Psoas muscle (tissue), 8 donors: Measurements from ENCODE around the gene UQCC5. TPM values are rescaled to one million over a fixed set of nuclear protein-coding genes. Genes with fewer than 3 reads are reported as not detected.

Experiments
- ATAC-seq, 4 donors: fragments of 200-7000 bp; cut with Tn5 transposase; one replicate each; pipeline ENCODE4 v1.9.1; 2020; ENCODE audit warnings: moderate library complexity in 3 of 4, mild to moderate bottlenecking in 2 of 4
- DNase-seq, 2 donors: peaks; one replicate each; pipeline ENCODE4 v3.0.0-alpha.2; 2020
- H3K27ac ChIP-seq: fragments of 200-600 bp; one replicate; pipeline ENCODE4 v1.8.0; 2022
- H3K27me3 ChIP-seq, 3 donors: fragments of 200-600 bp in 1 of 3; one replicate each; pipeline versions ENCODE4 v1.6.1 to v1.8.0; 2013 to 2022; ENCODE audit warnings: low read length in 2 of 3, mild to moderate bottlenecking in 2 of 3, moderate library complexity in 1 of 3; ENCODE audit not compliant: insufficient read depth in 3 of 3
- H3K36me3 ChIP-seq, 2 donors: fragments of 200-600 bp in 1 of 2; one replicate each; pipeline versions ENCODE4 v1.6.1 to v1.8.0; 2013 to 2022; ENCODE audit warnings: low read depth in 1 of 2, mild to moderate bottlenecking in 1 of 2, moderate library complexity in 1 of 2; ENCODE audit not compliant: insufficient read depth in 1 of 2
- H3K4me1 ChIP-seq: fragments of 200-600 bp; one replicate; pipeline ENCODE4 v1.8.0; 2022
- H3K4me3 ChIP-seq: fragments of 200-600 bp; one replicate; pipeline ENCODE4 v1.8.0; 2022; ENCODE audit warnings: mild to moderate bottlenecking
- H3K9me3 ChIP-seq: fragments of 200-600 bp; one replicate; pipeline ENCODE4 v1.8.0; 2022
- WGBS, 3 donors: extraction: QIAGEN DNeasy Blood & Tissue Kit; methylation state at CpG; one replicate each; pipeline versions ENCODE4 v1.1.6 to v1.1.7; 2013; 5-methylcytosine and 5-hydroxymethylcytosine counted together
- intact Hi-C, 2 donors: fragments of 100-400 bp; cut with DNase I; formaldehyde crosslinking; loops; one replicate each; pipeline versions ENCODE4 v1.11.0 to v1.14.2; 2022
- polyA plus RNA-seq, 3 donors: library from polyadenylated mRNA; stranded (reverse); fragments of 200-250 nt; gene quantifications; one replicate each; pipeline ENCODE4 v1.2.3, GENCODE V29; 2013
- total RNA-seq, 4 donors: library from RNA; stranded (reverse); fragmentation: NEBNext Ultra II Directional in 2 of 4; extraction: Animal tissue kit (Norgen Biotek cat#: 25700) in 2 of 4; gene quantifications; one replicate each; pipeline versions ENCODE4 v1.2.1 to v1.2.4, GENCODE V29; 2021 to 2023
- TF ChIP-seq, protein P1 (sequence below): fragments of 200-600 bp; IDR thresholded peaks from one replicate; pipeline ENCODE4 v1.8.0; 2022; ENCODE audit warnings: antibody characterized with exemption
- donor health status: healthy with polysubstance abuse.
- donor health status: DM: no; HTN: no; CAD: no; lungs with moderate emphysema.
- donor health status: Bipolar disorder and iron deficiency.
- donor health status: healthy.
- donor health status: DM: yes; HTN: yes; CAD: no.
- donor health status: DM: no; HTN: no; CAD: no.
- donor health status: DM: no; HTN: no; CAD: no.
- donor health status: DM: yes; HTN: yes; CAD: no.

Gene UQCC5
- total and polyA plus RNA-seq, 7 donors: 29.5 to 95.4 (median 32.7) TPM

DNA sequence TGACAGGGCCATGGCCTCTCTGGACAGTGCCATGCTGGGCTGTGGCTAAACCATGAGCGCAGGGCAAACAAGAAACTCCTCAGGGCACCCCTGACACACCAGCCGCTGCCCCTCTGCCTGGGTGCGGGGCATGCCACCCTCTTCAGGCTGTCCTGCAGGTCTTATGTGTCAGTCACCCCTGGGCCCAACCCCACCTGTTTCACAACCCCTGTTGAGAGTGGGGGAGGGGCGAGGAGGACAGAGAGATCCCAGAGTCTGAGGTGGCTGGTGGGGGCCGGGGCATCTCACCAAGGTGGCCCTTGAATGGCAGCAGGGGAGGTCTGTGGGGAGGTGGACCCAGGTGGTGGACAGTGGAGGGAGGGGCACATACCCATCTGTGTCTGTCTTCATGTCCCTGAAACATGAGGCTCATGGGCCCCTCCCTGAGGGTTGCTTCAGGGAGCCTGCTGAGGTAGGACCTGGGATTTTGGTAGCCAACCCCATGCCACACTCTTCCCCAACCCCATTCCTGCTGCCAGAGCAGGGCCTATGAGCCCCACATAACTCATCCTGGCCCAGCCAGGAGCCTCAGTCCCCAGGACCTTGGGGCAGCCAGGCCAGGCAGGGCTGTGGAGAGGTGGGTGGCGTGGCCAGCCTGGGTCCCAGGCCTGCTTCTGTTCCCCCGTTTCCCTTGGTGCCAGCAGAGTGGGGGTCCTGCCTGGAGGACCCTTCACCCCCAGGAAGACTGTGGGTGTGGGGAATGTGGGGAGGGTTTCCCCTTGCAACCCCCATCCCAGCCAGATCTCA is 43.0 kb upstream of the UQCC5 start:
- peak in 3 of 4 donors; percentile 12 to 61 (median 53) for ATAC-seq
- H3K9me3 ChIP-seq: no peaks in the 10 kb centered on the region
- intact Hi-C loops: no loop called here
- no peak overlapping the region for H3K4me3 ChIP-seq
- no peaks in the 10 kb centered on the region for H3K27me3 ChIP-seq
- peaks cover 0 to 50% of the 10 kb centered on the region in 2 donors for H3K36me3 ChIP-seq
- WGBS, 3 donors: 89 to 96% (median 93%) methylated on average over 7 of the region's 7 CpGs
- TF ChIP-seq, protein P1, sequence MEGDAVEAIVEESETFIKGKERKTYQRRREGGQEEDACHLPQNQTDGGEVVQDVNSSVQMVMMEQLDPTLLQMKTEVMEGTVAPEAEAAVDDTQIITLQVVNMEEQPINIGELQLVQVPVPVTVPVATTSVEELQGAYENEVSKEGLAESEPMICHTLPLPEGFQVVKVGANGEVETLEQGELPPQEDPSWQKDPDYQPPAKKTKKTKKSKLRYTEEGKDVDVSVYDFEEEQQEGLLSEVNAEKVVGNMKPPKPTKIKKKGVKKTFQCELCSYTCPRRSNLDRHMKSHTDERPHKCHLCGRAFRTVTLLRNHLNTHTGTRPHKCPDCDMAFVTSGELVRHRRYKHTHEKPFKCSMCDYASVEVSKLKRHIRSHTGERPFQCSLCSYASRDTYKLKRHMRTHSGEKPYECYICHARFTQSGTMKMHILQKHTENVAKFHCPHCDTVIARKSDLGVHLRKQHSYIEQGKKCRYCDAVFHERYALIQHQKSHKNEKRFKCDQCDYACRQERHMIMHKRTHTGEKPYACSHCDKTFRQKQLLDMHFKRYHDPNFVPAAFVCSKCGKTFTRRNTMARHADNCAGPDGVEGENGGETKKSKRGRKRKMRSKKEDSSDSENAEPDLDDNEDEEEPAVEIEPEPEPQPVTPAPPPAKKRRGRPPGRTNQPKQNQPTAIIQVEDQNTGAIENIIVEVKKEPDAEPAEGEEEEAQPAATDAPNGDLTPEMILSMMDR: no peak
- H3K27ac ChIP-seq: no peak overlapping the region
- DNase-seq: peak in 1 of 2 donors; percentile 73
- H3K4me1 ChIP-seq: peaks cover 14% of the 10 kb centered on the region

DNA sequence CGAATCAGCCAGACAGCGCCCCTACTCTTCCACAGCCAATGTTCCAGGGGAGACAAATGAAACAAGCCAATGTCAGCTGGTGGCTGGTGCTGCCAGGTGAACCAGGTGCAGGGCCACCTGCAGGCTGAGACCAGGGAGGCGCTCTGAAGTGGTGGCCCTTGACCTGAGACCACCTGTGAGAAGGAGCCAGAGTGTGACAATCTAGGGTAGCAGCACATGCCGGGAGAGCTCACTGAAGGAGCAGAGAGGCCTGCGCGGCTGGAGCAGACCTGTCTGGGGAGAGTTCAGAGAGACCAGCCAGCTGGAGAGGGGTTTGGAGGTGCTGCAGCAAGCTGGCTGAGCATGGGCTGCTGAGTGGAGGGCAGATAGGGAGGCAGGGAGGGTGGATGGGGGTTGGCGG is 42.0 kb upstream of the UQCC5 start:
- Histone ChIP-seq H3K36me3 (peaks cover 0 to 40% of the 10 kb centered on the region in 2 donors), H3K4me1 (peaks cover 14% of the 10 kb centered on the region), H3K27ac (peak overlapping the region; percentile 66), H3K27me3 (no peaks in the 10 kb centered on the region), H3K9me3 (no peaks in the 10 kb centered on the region), H3K4me3 (no peak overlapping the region)
- DNase-seq: no peak
- TF ChIP-seq, protein P1: no peak
- intact Hi-C loops: no loop called here
- no peak for ATAC-seq
- 70 to 78% (median 72%) methylated on average over 7 of the region's 7 CpGs for WGBS, 3 donors

DNA sequence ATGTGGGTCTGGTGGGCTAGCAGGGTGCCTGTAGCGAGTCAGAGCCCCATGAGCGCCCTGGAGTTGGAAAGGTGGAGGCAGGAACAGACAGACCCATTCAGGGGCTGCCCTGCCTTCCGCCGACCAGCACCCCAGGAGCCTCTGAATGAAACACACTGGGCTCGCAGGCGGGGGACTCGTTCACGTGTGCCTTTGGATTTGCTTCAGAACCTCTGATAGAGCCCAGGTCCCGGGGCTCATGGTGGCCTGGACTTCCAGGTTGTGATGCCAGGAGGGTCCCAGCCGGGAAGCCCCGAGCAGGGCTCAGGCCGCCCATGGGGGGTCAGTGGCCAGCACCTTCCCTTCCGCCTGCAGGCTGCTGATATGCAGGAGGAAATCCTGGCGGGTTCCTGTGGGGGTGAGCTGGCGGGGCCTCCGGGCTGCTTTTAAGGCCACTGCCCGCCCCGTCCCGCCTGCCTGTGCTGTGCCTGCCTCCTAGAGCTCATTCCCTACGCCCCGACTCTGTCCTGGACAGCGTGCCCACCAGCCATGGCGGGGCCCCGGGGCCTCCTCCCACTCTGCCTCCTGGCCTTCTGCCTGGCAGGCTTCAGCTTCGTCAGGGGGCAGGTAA is 41.4 kb upstream of the UQCC5 start, which contains the start of gene STAB1:
Gene STAB1 (plus strand): TSS at position 453 of the 610 bp plus-strand sequence. CDS start 76 bp downstream, at position 529.
- peak; percentile 63 to 77 for DNase-seq
- intact Hi-C loops: loop anchor here in 1 of 2 donors (5.0 kb wide), 1 partner anchor 37 kb away; the partner anchor contains the start of gene NT5DC2
- TF ChIP-seq, protein P1: no peak
- Histone ChIP-seq H3K36me3 (peaks cover 0 to 35% of the 10 kb centered on the region in 2 donors), H3K27me3 (no peaks in the 10 kb centered on the region), H3K4me1 (peaks cover 8% of the 10 kb centered on the region), H3K9me3 (no peaks in the 10 kb centered on the region), H3K4me3 (peak within 1 kb of the TSS; percentile 61), H3K27ac (peak within 1 kb of the TSS; percentile 66)
- ATAC-seq: peak; percentile 29 to 47 (median 34)
- 55 to 62% (median 62%) methylated on average over 25 of the region's 25 CpGs for WGBS, 3 donors

DNA sequence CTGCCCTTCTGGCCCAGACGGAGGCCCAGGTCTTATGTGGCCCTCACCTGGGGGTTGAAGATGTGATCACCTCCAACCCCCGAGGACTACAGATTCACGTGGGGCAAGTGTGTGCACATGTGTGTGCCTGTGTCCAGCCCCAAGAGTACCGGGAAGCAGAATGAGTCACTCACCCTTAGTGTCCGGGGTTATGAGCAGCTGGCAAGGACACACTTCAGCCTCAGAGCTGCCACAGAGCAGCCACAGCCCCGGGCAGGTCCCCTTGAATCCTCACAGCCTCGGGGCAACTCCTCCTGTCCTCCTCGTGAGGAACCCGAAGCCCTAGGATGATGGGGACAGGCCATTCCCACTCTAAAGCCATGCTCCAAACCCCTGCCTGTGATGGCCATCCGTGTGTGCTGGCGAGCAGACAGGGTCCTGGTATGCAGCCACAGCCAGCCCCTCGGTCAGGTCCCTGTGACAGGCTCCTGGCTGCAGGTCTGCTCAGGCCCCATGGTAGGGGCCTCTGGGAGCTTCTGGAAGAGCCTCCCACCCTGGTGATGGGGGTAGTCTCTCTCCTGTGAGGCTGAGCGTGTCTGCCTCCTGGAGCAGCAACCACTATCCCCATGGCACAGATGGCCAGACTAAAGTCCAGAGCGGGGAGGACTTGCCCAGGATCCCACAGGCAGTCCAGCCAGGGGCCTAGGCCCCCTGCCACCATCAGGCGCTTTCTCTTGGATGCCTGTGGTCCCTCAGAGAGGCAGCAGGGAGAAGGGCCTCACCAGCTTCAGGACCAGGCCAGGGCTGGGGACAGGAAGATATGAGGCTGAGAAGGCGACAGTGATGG is 40.4 kb upstream of the UQCC5 start:
- Histone ChIP-seq H3K27me3 (no peaks in the 10 kb centered on the region), H3K4me1 (peaks cover 7% of the 10 kb centered on the region), H3K27ac (peak overlapping the region; percentile 66), H3K9me3 (no peaks in the 10 kb centered on the region), H3K36me3 (peaks cover 0 to 25% of the 10 kb centered on the region in 2 donors), H3K4me3 (peak overlapping the region; percentile 61)
- peak; percentile 35 to 63 (median 54) for ATAC-seq
- intact Hi-C loops: loop anchor here in 1 of 2 donors (5.0 kb wide), 1 partner anchor 36 kb away; the partner anchor contains the start of gene NT5DC2
- TF ChIP-seq, protein P1: no peak
- peak in 1 of 2 donors; percentile 51 for DNase-seq
- whole genome bisulfite sequencing, 3 donors: 58 to 67% (median 60%) methylated on average over 16 of the region's 16 CpGs
